ENCODE data around the gene LZTS2. TPM values are rescaled to one million over a fixed set of nuclear protein-coding genes. Genes with fewer than 3 reads are reported as not detected.
"Not testable (repeated sequence)": the region's sequence is repeated elsewhere in the genome, so short reads cannot be mapped to it uniquely, and the experiment has no call there.

Gene LZTS2
- total RNA-seq, 2 experiments from 2014 or later = 12.0 to 12.5 TPM

DNA sequence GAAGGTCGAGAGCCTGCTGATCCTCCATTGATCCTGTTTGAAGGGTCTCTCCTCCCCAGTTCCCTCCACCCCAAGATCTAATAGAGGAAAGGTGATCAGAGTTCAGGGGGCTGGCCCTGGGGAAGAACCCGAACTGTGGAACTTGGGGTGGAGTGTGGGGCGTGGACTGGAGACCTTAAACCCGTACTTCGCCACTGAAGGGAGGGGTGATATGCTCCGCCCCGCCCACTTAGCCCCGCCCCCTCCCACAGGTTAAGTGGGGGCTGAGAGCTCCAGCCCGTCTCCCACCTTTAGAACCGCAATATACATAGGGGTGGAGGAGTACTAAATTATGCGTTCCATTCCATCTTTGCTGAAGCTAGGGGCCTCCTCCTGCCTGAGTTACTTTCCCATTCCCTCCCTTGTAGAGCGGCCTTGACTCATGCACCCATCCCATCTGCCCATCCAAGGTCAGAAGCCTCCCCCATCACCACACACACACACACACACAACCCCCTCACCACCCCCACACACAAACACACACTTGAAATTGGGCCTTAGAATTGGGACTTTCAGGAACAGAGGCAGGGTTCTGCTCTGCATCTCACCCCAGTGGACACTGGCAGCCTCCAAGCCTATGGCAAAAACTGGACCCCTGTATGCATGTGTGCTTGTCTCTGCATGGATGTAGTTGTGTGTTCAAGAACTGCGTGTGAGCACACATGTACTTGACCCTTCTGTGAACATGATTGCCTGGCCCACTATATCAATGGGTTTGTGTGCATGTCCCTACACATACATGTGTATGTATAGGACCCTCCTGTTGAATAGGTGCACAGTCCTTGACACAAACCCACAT, 29.3 kb upstream of the LZTS2 start:
- POLR2A ChIA-PET = no interaction called here
- Mint-ChIP-seq H3K27me3 (no peaks in the 10 kb centered on the region), H3K9me3 (no peaks in the 10 kb centered on the region), H3K4me3 (no peak overlapping the region), H3K27ac (no peak overlapping the region), H3K4me1 (ENCODE audit: low read depth) (peaks cover 8% of the 10 kb centered on the region), H3K36me3 (no peaks in the 10 kb centered on the region)
- CTCF ChIA-PET = interaction anchor here (6.5 kb wide), 1 partner anchor 45 kb away, joined by 35 read pairs; no protein-coding TSS in a partner anchor
- peak; percentile 29 for DNase-seq
- intact Hi-C loops (cut with micrococcal nuclease) = no loop called here

DNA sequence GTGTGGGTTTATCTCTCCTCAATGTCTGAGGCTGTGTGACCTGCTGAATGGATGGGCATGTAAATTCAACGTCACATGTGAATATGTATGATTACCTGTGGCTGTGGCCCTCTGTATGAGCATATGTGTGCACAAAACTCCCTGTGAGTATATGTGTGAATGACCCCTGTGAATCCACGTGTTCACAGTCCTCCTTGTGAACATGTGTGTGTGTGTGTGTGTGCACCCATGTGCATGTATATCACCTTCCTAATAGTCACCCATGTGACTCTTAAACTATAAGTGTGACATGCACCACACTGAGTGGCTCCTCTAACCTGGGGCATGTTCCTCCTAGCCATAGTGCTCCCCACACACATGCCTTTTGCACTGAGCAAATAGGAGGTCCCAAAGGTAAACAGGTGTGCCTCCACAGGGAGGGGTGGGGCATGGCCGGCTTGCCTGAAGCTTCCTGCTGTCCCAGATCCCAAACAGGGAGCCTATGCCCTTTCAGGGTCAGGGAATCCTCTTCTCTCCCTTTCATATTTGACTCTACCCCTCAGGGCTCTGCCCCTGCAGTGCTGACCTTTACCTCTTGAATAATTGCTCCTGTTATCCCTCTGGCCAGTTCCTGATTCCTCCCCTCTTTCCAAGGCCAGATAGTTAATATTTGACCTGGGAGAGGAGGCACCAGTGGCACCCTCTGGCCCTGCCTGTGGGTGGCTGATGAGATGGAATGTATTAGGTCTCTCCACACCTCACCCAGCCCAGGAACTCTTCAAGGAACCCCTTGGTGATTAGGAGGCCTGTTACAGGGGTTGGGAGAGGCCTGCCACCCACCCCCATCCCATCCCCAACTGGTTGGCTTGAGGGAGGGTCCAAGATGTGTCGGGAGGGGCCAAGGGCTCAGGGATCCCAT, 28.4 kb upstream of the LZTS2 start:
- Mint-ChIP-seq H3K4me3 (no peak overlapping the region), H3K27ac (no peak overlapping the region), H3K36me3 (no peaks in the 10 kb centered on the region), H3K27me3 (no peaks in the 10 kb centered on the region), H3K9me3 (no peaks in the 10 kb centered on the region), H3K4me1 (ENCODE audit: low read depth) (peaks cover 8% of the 10 kb centered on the region)
- intact Hi-C loops (cut with micrococcal nuclease) = no loop called here
- ChIA-PET POLR2A (no interaction called here), CTCF (no interaction called here)
- no peak for DNase-seq

DNA sequence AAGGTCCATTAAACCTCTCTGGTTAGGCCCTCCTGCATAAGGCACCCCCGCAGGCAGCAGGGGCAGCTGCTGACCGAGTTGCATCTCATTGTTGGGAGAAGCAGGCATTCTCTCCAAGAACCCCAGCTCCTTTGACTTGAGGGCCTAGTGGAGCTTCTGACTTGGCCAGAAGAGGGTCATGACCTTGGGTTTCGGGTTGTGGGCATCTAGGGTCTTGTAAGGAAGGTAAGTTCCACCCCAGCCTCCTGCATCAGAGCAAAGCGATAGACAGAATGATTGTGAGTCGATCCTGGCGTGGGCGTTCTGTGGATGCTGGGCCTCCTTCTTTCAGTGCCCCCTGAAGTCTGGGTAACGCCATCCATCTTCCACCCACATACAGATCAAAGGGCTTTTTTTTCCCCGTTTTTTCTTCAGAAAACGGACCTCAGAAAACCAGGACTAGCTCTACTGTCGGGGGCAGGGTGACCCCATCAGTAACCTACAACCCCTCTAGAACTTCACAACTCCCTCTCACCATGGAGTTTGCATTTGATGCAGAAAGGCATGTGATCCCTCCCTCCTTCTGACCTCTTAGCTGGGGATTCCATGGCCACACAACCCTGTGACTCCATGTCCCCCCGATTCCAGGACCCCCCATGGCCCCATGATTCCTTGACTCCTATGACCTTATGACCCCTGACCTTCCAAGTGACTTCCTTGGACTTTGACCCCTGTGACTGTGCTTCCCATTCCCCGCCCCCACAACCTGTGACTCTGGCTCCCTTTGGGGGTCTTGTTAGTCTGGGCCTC, 27.3 kb upstream of the LZTS2 start:
- ChIA-PET CTCF (no interaction called here), POLR2A (no interaction called here)
- no peak for DNase-seq
- no peak overlapping the region for H3K27ac Mint-ChIP-seq
- no peaks in the 10 kb centered on the region for H3K36me3 Mint-ChIP-seq
- H3K4me3 Mint-ChIP-seq = no peak overlapping the region
- intact Hi-C loops (cut with micrococcal nuclease) = no loop called here
- no peaks in the 10 kb centered on the region for H3K9me3 Mint-ChIP-seq
- peaks cover 8% of the 10 kb centered on the region for H3K4me1 Mint-ChIP-seq (ENCODE audit: low read depth)
- no peaks in the 10 kb centered on the region for H3K27me3 Mint-ChIP-seq

DNA sequence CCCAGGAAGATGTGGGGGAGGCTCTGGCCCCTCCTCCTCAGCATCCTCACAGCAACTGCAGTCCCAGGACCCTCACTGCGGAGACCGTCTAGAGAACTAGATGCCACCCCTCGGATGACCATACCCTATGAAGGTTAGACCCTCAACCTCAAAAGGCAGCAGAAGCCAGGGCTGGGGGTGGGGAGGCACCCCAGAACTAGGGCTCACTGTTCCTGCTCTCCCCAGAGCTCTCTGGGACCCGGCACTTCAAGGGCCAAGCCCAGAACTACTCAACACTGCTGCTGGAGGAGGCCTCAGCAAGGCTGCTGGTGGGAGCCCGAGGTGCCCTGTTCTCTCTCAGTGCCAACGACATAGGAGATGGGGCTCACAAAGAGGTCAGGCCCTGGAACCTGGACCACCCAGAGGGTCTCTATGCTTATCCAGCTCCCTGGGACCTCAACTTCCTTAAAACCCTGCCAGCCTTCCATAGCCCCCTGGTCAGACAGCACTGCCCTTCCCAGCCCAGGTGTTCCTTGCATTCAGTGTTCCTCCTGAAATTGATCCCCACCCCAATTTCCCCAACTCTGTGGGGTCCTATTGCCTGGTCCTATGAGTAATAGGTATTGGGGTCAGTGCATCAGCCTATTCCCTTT, 26.6 kb upstream of the LZTS2 start:
- Mint-ChIP-seq H3K4me1 (ENCODE audit: low read depth) (peaks cover 8% of the 10 kb centered on the region), H3K4me3 (no peak overlapping the region), H3K27ac (no peak overlapping the region), H3K36me3 (no peaks in the 10 kb centered on the region), H3K9me3 (no peaks in the 10 kb centered on the region), H3K27me3 (no peaks in the 10 kb centered on the region)
- ChIA-PET POLR2A (interaction anchor here (0.6 kb wide), 1 partner anchor 603 kb away, joined by 4 read pairs; no protein-coding TSS in a partner anchor), CTCF (interaction anchor here (1.7 kb wide), 1 partner anchor 41 kb away, joined by 3 read pairs; no protein-coding TSS in a partner anchor)
- intact Hi-C loops (cut with micrococcal nuclease) = no loop called here
- DNase-seq = no peak

DNA sequence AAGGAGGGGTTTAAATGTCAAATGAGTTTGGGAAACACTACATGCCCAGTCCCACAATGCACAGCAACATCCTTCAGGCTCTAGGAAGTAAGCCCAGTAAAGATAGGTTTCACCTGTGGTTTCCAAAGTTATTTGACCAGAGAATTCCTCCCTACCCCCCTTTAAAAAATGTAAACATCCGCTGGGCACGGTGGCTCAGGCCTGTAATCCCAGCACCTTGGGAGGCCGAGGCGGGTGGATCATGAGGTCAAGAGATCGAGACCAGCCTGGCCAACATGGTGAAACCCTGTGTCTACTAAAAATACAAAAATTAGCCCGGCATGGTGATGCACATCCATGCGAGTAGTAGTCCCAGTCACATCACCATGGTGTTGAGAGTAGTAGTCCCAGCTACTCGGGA, 24.2 kb upstream of the LZTS2 start:
- H3K4me1 Mint-ChIP-seq (ENCODE audit: low read depth); H3K27me3 Mint-ChIP-seq; H3K4me3 Mint-ChIP-seq; CTCF ChIA-PET; POLR2A ChIA-PET; DNase-seq; H3K36me3 Mint-ChIP-seq; H3K27ac Mint-ChIP-seq; H3K9me3 Mint-ChIP-seq: not testable (repeated sequence)
- intact Hi-C loops (cut with micrococcal nuclease) = loop anchor here (5.0 kb wide), 1 partner anchor 52 kb away; no protein-coding TSS in a partner anchor

DNA sequence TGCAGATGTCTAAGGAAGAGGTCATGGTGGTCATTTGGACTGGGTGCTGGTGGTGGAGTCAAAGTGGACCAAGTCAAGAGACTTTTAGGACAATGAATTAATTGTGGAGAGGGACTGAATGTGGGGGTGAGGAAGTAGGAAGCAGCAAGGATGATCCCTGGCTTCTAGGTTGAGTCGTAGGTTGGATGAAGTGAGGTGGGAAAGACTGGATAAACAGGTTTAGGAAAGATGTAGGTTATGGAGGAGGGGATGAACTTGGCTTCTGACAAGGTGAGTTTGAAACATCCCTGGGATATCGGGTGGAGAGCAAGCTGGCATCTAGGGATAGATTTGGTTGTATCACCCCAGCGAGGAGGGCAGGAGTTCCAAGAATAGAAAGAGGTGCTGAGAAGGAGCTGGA, 22.7 kb upstream of the LZTS2 start:
- no peak overlapping the region for H3K27ac Mint-ChIP-seq

DNA sequence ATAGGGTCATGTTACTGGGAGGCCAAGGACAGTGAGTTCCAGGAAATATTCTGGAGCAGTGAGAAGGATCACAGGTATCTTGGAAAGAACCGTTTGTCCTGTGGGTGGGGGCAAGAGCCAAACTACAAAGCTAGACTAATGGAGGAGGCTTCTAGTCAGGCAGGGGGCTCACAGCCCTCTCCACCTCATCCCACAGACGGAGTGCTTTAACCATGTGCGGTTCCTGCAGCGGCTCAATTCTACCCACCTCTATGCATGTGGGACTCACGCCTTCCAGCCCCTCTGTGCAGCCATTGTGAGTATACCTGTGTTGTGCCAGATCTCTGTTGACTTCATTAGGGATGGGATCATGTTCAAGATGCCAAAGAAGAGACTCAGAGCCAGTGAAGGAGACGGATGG, 22.2 kb upstream of the LZTS2 start:
- intact Hi-C loops (cut with micrococcal nuclease) = loop anchor here (5.0 kb wide), 1 partner anchor 50 kb away; no protein-coding TSS in a partner anchor
- Mint-ChIP-seq H3K27me3 (no peaks in the 10 kb centered on the region), H3K27ac (no peak overlapping the region), H3K9me3 (no peaks in the 10 kb centered on the region), H3K36me3 (peaks cover 2% of the 10 kb centered on the region), H3K4me1 (ENCODE audit: low read depth) (no peaks in the 10 kb centered on the region), H3K4me3 (no peak overlapping the region)
- no peak for DNase-seq
- ChIA-PET POLR2A (no interaction called here), CTCF (no interaction called here)

More for the DNA sequence above, 22.7 kb upstream of the LZTS2 start:
- intact Hi-C loops (cut with micrococcal nuclease) = loop anchor here (5.0 kb wide), 1 partner anchor 50 kb away; no protein-coding TSS in a partner anchor
- CTCF ChIA-PET = no interaction called here
- Mint-ChIP-seq H3K4me3 (no peak overlapping the region), H3K27me3 (no peaks in the 10 kb centered on the region), H3K36me3 (peaks cover 2% of the 10 kb centered on the region), H3K9me3 (no peaks in the 10 kb centered on the region), H3K4me1 (ENCODE audit: low read depth) (no peaks in the 10 kb centered on the region)
- POLR2A ChIA-PET = no interaction called here
- no peak for DNase-seq

DNA sequence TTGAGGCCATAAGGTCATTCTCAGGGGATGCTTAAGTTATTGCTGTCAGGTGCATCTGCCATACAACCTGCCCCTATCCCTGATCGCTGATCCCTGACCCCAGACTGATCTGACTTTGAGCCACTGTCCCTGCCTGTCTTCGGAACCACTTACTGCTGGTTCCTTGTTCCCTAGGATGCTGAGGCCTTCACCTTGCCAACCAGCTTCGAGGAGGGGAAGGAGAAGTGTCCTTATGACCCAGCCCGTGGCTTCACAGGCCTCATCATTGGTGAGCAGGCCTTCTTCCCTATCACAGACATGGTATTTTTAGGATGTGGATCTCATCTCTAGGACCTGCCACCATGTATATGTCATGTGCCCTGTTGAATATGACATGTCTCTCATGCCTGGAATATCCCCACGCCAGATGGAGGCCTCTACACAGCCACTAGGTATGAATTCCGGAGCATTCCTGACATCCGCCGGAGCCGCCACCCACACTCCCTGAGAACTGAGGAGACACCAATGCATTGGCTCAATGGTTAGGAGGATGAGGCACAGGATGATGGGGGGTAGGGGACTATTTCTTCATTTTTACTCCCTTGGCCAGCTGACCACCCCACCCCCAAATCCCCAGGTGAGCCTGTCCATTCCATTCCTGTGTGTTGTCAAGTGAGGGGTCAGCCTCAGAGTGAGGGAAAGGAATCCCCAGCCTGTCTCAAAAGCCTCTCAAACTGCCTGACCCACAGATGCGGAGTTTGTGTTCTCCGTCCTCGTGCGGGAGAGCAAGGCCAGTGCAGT, 21.3 kb upstream of the LZTS2 start:
- peaks cover 5% of the 10 kb centered on the region for H3K36me3 Mint-ChIP-seq
- H3K9me3 Mint-ChIP-seq = no peaks in the 10 kb centered on the region
- no peak overlapping the region for H3K27ac Mint-ChIP-seq
- POLR2A ChIA-PET = no interaction called here
- H3K4me3 Mint-ChIP-seq = no peak overlapping the region
- no peaks in the 10 kb centered on the region for H3K4me1 Mint-ChIP-seq (ENCODE audit: low read depth)
- intact Hi-C loops (cut with micrococcal nuclease) = loop anchor here (5.0 kb wide), 1 partner anchor 49 kb away; no protein-coding TSS in a partner anchor
- no peak for DNase-seq
- no peaks in the 10 kb centered on the region for H3K27me3 Mint-ChIP-seq
- CTCF ChIA-PET = no interaction called here

DNA sequence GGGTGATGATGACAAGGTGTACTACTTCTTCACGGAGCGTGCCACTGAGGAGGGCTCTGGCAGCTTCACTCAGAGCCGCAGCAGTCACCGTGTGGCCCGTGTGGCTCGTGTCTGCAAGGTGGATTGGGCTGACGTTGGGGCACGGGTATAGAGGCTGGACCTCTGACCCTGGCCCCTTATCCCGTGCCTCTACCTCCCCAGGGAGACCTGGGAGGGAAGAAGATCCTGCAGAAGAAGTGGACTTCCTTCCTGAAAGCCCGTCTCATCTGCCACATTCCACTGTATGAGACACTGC, 20.8 kb upstream of the LZTS2 start:
- Mint-ChIP-seq H3K27ac (no peak overlapping the region), H3K36me3 (peaks cover 5% of the 10 kb centered on the region), H3K27me3 (no peaks in the 10 kb centered on the region), H3K4me3 (no peak overlapping the region), H3K9me3 (no peaks in the 10 kb centered on the region), H3K4me1 (ENCODE audit: low read depth) (no peaks in the 10 kb centered on the region)
- no peak for DNase-seq
- ChIA-PET POLR2A (no interaction called here), CTCF (no interaction called here)
- intact Hi-C loops (cut with micrococcal nuclease) = loop anchor here (5.0 kb wide), 1 partner anchor 48 kb away; no protein-coding TSS in a partner anchor

DNA sequence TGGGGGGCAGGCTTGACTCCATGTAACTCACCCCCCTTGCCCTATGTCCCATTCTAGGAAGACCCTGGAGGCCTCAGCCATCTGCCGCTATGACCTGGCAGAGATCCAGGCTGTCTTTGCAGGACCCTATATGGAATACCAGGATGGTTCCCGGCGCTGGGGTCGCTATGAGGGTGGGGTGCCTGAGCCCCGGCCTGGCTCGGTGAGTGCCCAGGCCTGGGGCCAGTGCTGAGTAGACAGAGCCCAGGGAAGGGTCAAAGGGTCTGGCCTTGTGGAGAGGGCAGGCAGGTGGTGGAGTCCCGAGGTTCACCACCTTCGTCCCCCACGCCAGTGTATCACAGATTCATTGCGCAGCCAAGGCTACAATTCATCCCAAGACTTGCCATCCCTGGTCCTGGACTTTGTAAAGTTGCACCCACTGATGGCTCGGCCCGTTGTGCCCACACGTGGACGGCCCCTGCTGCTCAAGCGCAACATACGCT, 19.8 kb upstream of the LZTS2 start:
- Mint-ChIP-seq H3K27ac (no peak overlapping the region), H3K9me3 (no peaks in the 10 kb centered on the region), H3K4me1 (ENCODE audit: low read depth) (no peaks in the 10 kb centered on the region), H3K36me3 (peaks cover 5% of the 10 kb centered on the region), H3K27me3 (no peaks in the 10 kb centered on the region), H3K4me3 (no peak overlapping the region)
- ChIA-PET CTCF (no interaction called here), POLR2A (no interaction called here)
- intact Hi-C loops (cut with micrococcal nuclease) = loop anchor here (5.0 kb wide), 1 partner anchor 47 kb away; no protein-coding TSS in a partner anchor
- no peak for DNase-seq

DNA sequence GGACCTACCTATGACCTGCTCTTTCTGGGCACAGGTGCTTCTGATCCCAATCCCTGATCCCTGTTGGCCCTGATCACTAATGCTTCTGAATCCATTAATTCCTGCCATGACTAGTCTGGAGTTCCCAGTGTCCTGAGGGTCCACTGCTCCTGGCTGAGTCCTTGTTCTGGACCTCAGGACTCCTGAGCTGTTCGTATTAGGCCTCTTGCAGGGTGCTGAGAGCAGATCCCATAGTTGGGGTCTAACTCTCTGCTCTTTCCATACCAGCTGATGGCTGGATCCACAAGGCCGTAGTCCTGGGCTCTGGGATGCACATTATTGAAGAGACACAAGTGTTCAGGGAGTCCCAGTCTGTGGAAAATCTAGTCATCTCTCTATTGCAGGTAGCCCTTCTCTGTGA, 19.3 kb upstream of the LZTS2 start:
- ChIA-PET POLR2A (no interaction called here), CTCF (interaction anchor here (0.5 kb wide), 1 partner anchor 26 kb away, joined by 3 read pairs; no protein-coding TSS in a partner anchor)
- intact Hi-C loops (cut with micrococcal nuclease) = no loop called here
- Mint-ChIP-seq H3K4me3 (no peak overlapping the region), H3K36me3 (peaks cover 5% of the 10 kb centered on the region), H3K27ac (no peak overlapping the region), H3K4me1 (ENCODE audit: low read depth) (no peaks in the 10 kb centered on the region), H3K27me3 (no peaks in the 10 kb centered on the region), H3K9me3 (no peaks in the 10 kb centered on the region)
- DNase-seq = no peak

Measured in activated CD4-positive, alpha-beta memory T cell treated with anti-CD3 and anti-CD28 coated beads for 36 hours (primary cell).